Small intestine (tissue), 16 donors: ENCODE measurements around the gene TMSB15A. TPM values are rescaled to one million over a fixed set of nuclear protein-coding genes. Genes with fewer than 3 reads are reported as not detected.
A peak's percentile ranks its signal among the peaks of the same experiment; 100 is the strongest.
"Not testable (repeated sequence)": the region's sequence is repeated elsewhere in the genome, so short reads cannot be mapped to it uniquely, and the experiment has no call there.

ENCODE experiments used
- DNase-seq, 2 donors: peaks; one replicate each; pipeline versions ENCODE4 v3.0.0 to v3.0.0-alpha.2; 2013
- FAIRE-seq: peaks from 2 replicates; lab custom pipeline; 2012; peaks lifted over from hg19 to GRCh38; lab: Jason Lieb, UNC
- H3K27ac ChIP-seq, 3 donors: one replicate each; pipeline ENCODE4 v1.5.1; 2013; ENCODE audit warnings: low read length in 2 of 3, mild to moderate bottlenecking in 2 of 3, control low read depth in 1 of 3, inconsistent platforms in 1 of 3, low read depth in 1 of 3, moderate library complexity in 1 of 3
- H3K27me3 ChIP-seq, 3 donors: one replicate each; pipeline ENCODE4 v1.6.1; 2013; ENCODE audit warnings: low read length in 3 of 3, inconsistent platforms in 1 of 3; ENCODE audit not compliant: control insufficient read depth in 3 of 3, insufficient read depth in 3 of 3
- H3K36me3 ChIP-seq, 3 donors: one replicate each; pipeline ENCODE4 v1.6.1; 2013; ENCODE audit warnings: low read length in 3 of 3, inconsistent platforms in 1 of 3, low read depth in 1 of 3, mild to moderate bottlenecking in 1 of 3, moderate library complexity in 1 of 3; ENCODE audit not compliant: control insufficient read depth in 3 of 3, insufficient read depth in 2 of 3
- H3K4me1 ChIP-seq, 3 donors: one replicate each; pipeline ENCODE4 v1.6.1; 2013; ENCODE audit warnings: low read length in 2 of 3, inconsistent platforms in 1 of 3, low read depth in 1 of 3, mild to moderate bottlenecking in 1 of 3, moderate library complexity in 1 of 3; ENCODE audit not compliant: control insufficient read depth in 3 of 3, insufficient read depth in 2 of 3
- H3K4me3 ChIP-seq, 3 donors: one replicate each; pipeline ENCODE4 v1.5.1; 2013; ENCODE audit warnings: low read length in 3 of 3, control low read depth in 1 of 3, inconsistent platforms in 1 of 3, low read depth in 1 of 3, mild to moderate bottlenecking in 1 of 3, moderate library complexity in 1 of 3
- H3K9me3 ChIP-seq, 2 donors: one replicate each; pipeline ENCODE4 v1.6.1; 2013; ENCODE audit warnings: low read depth in 1 of 2, low read length in 1 of 2; ENCODE audit not compliant: control insufficient read depth in 2 of 2, insufficient read depth in 1 of 2
- WGBS, 3 donors: extraction: QIAGEN DNeasy Blood & Tissue Kit; methylation state at CpG; one replicate each; pipeline ENCODE4 v1.1.7; 2013; 5-methylcytosine and 5-hydroxymethylcytosine counted together
- long read RNA-seq, 10 donors: transcript quantifications; one replicate each; lab custom pipeline, GENCODE V29; 2026
- polyA plus RNA-seq, 4 donors: library from polyadenylated mRNA; stranded (reverse) in 3 of 4; unstranded in 1 of 4; fragments of 200-250 nt in 3 of 4; fragments of 120-200 nt in 1 of 4; gene quantifications; one replicate each; pipeline versions ENCODE4 v1.2.1 to v1.2.3, GENCODE V29; 2013
- donor health status: healthy with polysubstance abuse.
- donor health status: control.
- donor health status: control.
- donor health status: Bipolar disorder and iron deficiency.
- donor health status: healthy.

The TMSB15A gene
- 1 to 10 TPM in 1 of 4 donors, under 1 TPM in 1, not detected in 2; 0.78 to 10.0 TPM for polyA plus RNA-seq
- long read RNA-seq, donor 1, transcript TMSB15A-201 (3 exons, 685 nt): major isoform, 34 of 43 reads
- long read RNA-seq, donor 1, partial matches to known transcripts: 9 of 43 reads
- long read RNA-seq, donor 1, other reads (novel, unspliced or antisense): 0 of 43 reads
- long read RNA-seq, donor 2, partial matches to known transcripts: 0 of 2 reads
- long read RNA-seq, donor 2, other reads (novel, unspliced or antisense): 0 of 2 reads
- long read RNA-seq, donor 3, transcript TMSB15A-201 (3 exons, 685 nt): major isoform, 9 of 9 reads
- long read RNA-seq, donor 3, partial matches to known transcripts: 0 of 9 reads
- long read RNA-seq, donor 3, other reads (novel, unspliced or antisense): 0 of 9 reads
- long read RNA-seq, donor 4, partial matches to known transcripts: 0 of 2 reads
- long read RNA-seq, donor 4, other reads (novel, unspliced or antisense): 0 of 2 reads
- long read RNA-seq, donor 5: 0 reads
- long read RNA-seq, donor 6, partial matches to known transcripts: 0 of 1 reads
- long read RNA-seq, donor 6, other reads (novel, unspliced or antisense): 0 of 1 reads
- long read RNA-seq, donor 7, transcript TMSB15A-201 (3 exons, 685 nt): major isoform, 46 of 67 reads
- long read RNA-seq, donor 7, partial matches to known transcripts: 21 of 67 reads
- long read RNA-seq, donor 7, other reads (novel, unspliced or antisense): 0 of 67 reads
- long read RNA-seq, donor 8, partial matches to known transcripts: 0 of 2 reads
- long read RNA-seq, donor 8, other reads (novel, unspliced or antisense): 0 of 2 reads
- long read RNA-seq, donor 9, transcript TMSB15A-201 (3 exons, 685 nt): major isoform, 7 of 7 reads
- long read RNA-seq, donor 9, partial matches to known transcripts: 0 of 7 reads
- long read RNA-seq, donor 9, other reads (novel, unspliced or antisense): 0 of 7 reads
- long read RNA-seq, donor 10, transcript TMSB15A-201 (3 exons, 685 nt): major isoform, 20 of 20 reads
- long read RNA-seq, donor 10, partial matches to known transcripts: 0 of 20 reads
- long read RNA-seq, donor 10, other reads (novel, unspliced or antisense): 0 of 20 reads

DNA sequence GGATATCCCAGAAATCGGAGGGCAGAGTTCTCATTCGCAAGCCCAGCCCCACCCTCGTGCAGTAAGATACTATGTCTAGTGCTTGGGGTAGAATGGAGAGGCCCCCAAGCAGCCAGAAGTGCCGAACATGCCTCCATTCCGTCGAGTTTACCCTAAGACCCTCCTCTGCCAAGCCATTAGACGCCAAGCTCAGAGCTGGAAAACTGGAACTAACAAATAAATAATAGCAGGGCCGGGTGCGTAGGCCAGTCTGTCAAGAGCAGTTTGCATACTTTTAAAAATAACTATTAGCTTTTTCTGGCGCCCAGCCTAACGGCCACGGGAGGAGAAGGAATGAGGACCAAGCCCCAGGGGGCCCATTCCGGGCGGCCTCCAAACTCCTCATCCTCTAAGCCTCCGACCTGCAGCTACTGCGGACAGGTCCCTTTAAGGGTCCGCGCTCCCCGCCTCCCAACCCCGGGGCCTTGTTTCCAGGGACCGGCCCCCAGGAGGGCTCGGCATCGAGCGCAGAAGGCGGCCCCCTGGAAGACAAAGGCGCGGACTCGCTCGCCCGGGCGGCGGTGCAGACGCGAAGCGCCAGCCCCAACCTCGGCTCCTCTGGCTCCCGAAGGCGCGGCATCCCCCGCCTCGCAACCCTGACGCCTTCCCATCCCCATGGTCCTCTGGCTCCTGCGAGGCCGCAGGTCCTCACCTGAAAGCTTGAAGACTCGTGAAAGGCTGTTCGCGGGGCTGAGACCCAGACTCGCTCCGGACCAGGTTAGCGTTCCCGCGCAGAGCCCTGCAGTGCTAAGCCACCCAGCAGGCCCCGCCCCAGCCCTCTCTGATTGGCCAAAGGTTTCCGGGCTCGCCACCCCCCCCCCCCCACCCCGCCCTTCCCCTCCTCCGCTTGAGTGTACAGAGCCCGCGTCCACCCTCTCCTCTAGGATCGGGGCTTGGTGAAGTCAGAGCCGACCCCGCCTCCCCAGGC, at the start of gene TMSB15A:
TSS of gene TMSB15A (minus strand) at position 765 of the 967 bp plus-strand sequence.
- H3K27ac ChIP-seq: peak within 1 kb of the TSS in 1 of 3 donors; percentile 38
- WGBS, 3 donors: 2 to 39% (median 10%) methylated on average over 17 to 61 of the region's 62 CpGs

DNA sequence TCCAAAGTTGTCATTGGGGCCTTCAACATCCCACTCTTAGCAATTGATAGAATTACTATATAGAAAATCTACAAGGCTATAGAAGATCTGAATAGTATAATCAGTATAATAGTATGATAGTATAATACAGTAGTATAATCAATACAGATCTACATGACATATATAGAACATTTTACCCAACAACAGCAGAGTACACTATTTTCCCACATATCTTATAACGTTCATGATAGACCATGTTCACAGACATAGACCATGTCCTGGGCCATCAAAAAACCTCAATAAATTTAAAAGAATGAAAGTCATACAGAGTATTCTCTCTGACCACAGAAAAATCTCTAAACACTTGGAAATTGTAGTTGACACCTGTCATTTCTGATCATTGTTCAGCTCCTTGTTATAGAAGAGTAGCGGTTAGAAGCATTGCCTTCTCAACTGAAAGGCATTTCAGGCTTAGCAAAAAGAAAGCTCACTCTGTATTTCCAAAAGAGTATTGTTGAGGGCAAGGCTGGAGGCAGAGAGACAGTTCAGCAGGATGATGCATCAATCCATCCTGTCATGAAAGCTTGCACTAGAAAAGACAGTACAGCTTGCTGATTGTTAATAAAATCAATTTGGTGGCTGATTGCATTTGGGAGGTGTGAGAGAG, 44.0 kb upstream of the TMSB15A start:
- DNase-seq (no peak), FAIRE-seq (no peak)
- H3K9me3 ChIP-seq: no peaks in the 10 kb centered on the region
- no peaks in the 10 kb centered on the region for H3K4me1 ChIP-seq
- H3K4me3 ChIP-seq: no peak overlapping the region
- no peaks in the 10 kb centered on the region for H3K36me3 ChIP-seq
- H3K27me3 ChIP-seq: no peaks in the 10 kb centered on the region
- no peak overlapping the region for H3K27ac ChIP-seq
- 61 to 87% (median 83%) methylated on average over 2 of the region's 2 CpGs for WGBS, 3 donors

More for the DNA sequence above, at the start of gene TMSB15A:
- H3K4me1 ChIP-seq: no peaks in the 10 kb centered on the region
- no peaks in the 10 kb centered on the region for H3K36me3 ChIP-seq
- no peak for FAIRE-seq
- peak; percentile 29 to 45 for DNase-seq
- peaks cover 0 to 13% (median 2%) of the 10 kb centered on the region in 3 donors for H3K27me3 ChIP-seq
- H3K9me3 ChIP-seq: no peaks in the 10 kb centered on the region
- peak within 1 kb of the TSS in 1 of 3 donors; percentile 35 for H3K4me3 ChIP-seq

DNA sequence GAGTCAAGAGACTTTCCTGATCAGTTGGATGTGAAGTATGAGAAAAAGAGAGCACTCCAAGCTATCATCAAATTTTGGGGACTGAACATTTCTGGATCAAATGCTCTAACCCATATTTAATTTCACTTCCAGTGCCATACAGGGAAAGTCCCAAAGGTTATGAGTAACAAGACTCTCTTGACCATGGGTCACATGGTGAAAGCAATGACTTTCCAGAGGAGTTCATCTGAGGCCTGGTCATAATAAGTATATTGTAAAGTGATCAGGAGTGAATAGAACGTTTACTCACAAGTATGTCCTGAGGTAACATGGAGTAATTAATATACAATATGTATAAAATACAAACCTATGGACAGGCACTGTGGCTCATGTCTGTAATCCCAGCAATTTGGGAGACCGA, 42.1 kb upstream of the TMSB15A start:
- DNase-seq (no peak), FAIRE-seq (no peak)
- H3K36me3 ChIP-seq: no peaks in the 10 kb centered on the region
- H3K4me3 ChIP-seq: no peak overlapping the region
- H3K27me3 ChIP-seq: no peaks in the 10 kb centered on the region
- no peaks in the 10 kb centered on the region for H3K9me3 ChIP-seq
- no peaks in the 10 kb centered on the region for H3K4me1 ChIP-seq
- WGBS, 3 donors: 65 to 76% (median 73%) methylated on average over 2 of the region's 2 CpGs
- H3K27ac ChIP-seq: no peak overlapping the region

DNA sequence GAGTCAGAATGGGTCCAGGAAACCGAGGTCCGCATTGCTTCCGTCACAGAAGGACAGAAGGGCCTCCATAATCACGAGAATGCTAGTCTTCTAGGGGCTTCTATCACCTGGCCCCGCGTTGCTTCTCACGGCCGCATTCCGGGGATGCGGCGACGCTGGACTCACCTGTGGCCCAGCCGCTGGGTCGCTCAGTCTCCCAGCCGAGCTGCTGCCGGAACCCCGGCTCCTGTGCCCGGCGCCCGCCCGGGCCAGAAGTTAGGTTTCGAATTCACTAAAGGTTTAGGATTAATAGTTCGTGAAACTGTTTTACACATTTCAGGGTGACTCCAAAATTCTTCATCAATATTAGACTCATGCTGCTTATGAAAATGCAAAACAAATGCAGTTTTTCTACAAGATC, 31.7 kb upstream of the TMSB15A start:
- H3K9me3 ChIP-seq: no peaks in the 10 kb centered on the region

DNA sequence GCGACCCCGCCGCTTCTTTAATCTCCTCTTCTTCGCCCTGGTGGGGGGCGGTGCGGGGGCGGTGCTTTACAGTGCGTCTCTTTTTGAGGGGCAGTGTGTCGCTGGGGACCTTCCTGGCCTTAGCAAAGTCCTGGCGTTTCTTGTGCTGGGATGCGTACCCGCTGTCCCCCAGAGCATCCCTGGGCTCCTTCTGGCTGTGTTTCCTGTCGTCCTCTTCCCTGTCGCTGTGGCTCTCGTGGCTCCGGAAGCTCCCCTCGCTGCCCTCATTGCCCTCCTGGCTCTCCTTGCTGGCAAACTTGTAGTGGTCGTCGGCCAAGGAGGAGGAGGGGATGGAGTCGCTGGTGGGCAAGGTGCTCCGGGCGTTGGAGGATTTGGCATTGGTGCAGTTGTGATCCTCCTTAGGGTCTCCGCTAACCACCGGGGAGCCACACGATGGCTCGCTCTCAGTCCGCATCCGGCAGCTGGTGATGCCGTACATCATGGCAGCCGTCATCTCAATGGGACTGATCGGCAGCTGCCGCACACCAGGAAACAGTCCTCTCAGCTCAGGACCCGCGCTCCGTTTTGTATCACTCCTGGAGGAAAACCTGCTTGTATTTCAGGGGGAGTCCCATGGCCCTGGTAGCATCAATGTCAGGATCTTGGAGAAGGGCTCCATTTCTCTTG, 30.4 kb upstream of the TMSB15A start:
- H3K4me3 ChIP-seq: peak overlapping the region in 1 of 3 donors; percentile 1
- DNase-seq (peak in 1 of 2 donors; percentile 1), FAIRE-seq (no peak)
- no peak overlapping the region for H3K27ac ChIP-seq
- WGBS, 3 donors: 17 to 43% (median 43%) methylated on average over 28 to 35 of the region's 35 CpGs
- no peaks in the 10 kb centered on the region for H3K36me3 ChIP-seq
- peaks cover 0 to 8% (median 4%) of the 10 kb centered on the region in 3 donors for H3K27me3 ChIP-seq
- no peaks in the 10 kb centered on the region for H3K4me1 ChIP-seq
- H3K9me3 ChIP-seq: no peaks in the 10 kb centered on the region

More for the DNA sequence above, 31.7 kb upstream of the TMSB15A start:
- no peak overlapping the region for H3K4me3 ChIP-seq
- no peak for FAIRE-seq
- H3K27ac ChIP-seq: no peak overlapping the region
- peaks cover 0 to 8% (median 4%) of the 10 kb centered on the region in 3 donors for H3K27me3 ChIP-seq
- no peak for DNase-seq
- H3K36me3 ChIP-seq: no peaks in the 10 kb centered on the region
- 88 to 96% (median 93%) methylated on average over 20 to 23 of the region's 23 CpGs for WGBS, 3 donors
- H3K4me1 ChIP-seq: no peaks in the 10 kb centered on the region

DNA sequence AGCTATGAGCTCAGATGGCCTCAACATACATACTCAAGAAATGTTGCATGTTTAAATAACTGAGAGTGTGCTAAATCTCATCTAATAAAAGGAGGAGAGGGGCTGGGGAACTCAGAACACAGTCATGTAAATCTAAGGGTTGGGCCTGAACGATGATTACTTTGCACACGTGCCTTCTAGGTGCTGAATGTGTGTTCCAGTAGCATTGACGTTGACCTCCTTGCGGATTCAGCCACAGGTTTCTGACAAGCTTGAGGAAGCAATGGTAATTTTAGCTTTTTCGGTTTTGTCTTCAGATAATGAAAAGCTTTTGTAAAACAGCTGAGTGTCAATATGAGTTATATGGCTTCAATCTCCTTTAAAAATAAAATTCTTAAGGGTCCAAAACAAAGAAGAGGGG, 29.6 kb upstream of the TMSB15A start:
- not testable (repeated sequence) for H3K36me3 ChIP-seq, DNase-seq, FAIRE-seq

DNA sequence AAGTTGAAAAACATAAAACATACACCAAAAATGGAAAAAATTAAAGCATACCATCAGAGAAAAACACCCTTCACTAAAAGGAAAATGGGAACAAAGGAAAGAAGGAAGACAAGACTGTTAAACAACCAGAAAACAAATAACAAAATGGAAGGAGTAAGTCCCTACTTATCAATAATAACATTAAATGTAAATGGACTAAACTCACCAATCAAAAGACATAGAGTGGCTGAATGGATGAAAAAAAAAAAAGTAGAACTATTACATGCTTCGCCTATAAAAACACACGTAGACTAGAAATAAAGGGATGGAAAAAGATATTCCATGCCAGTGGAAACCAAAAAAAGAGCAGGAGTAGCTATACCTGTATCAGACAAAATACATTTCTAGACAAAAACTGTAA, 19.4 kb upstream of the TMSB15A start:
- DNase-seq (no peak), FAIRE-seq (no peak)
- Histone ChIP-seq H3K4me1 (no peaks in the 10 kb centered on the region), H3K27me3 (no peaks in the 10 kb centered on the region), H3K4me3 (no peak overlapping the region), H3K27ac (no peak overlapping the region), H3K36me3 (no peaks in the 10 kb centered on the region), H3K9me3 (no peaks in the 10 kb centered on the region)
- 70 to 84% (median 79%) methylated on average over 2 of the region's 2 CpGs for WGBS, 3 donors

More for the DNA sequence above, 29.6 kb upstream of the TMSB15A start:
- H3K9me3 ChIP-seq, H3K4me3 ChIP-seq, H3K4me1 ChIP-seq, H3K27me3 ChIP-seq, H3K27ac ChIP-seq: not testable (repeated sequence)
- WGBS, 3 donors: 61 to 74% (median 69%) methylated on average over 5 of the region's 5 CpGs
